HepG2 (cell line): Measurements from ENCODE around the gene CHAF1B. TPM values are rescaled to one million over a fixed set of nuclear protein-coding genes. Genes with fewer than 3 reads are reported as not detected.

Experiments used
- MIXL1 ChIP-seq: IDR thresholded peaks from 2 replicates; pipeline ENCODE4 v1.6.1; 2016
- RBFOX2 ChIP-seq: fragments of 200-400 bp; formaldehyde crosslinking; IDR thresholded peaks from 2 replicates; pipeline ENCODE4 v1.6.1; 2017; ENCODE audit warnings: low read depth, mild to moderate bottlenecking, low read length
- RFX3 ChIP-seq: IDR thresholded peaks from 2 replicates; pipeline ENCODE4 v1.6.1; 2016; ENCODE audit warnings: missing biosample characterization, missing genetic modification reagents
- RNF2 ChIP-seq: fragments of 450-650 bp; conservative IDR thresholded peaks from 2 replicates; pipeline ENCODE4 v1.6.1; 2016; ENCODE audit warnings: low read depth
- SMYD3 ChIP-seq: sonication (generic); formaldehyde crosslinking; IDR thresholded peaks from 2 replicates; pipeline ENCODE4 v1.8.1; 2023; ENCODE audit warnings: mild to moderate bottlenecking, missing genetic modification reagents
- SP1 ChIP-seq, 2 experiments: fragments of 450-650 bp in 1 of 2; sonication (generic) in 1 of 2; formaldehyde crosslinking in 1 of 2; IDR thresholded peaks; 2 replicates each; pipeline versions ENCODE4 v1.4.0 to v1.6.1; 2016 to 2020; ENCODE audit warnings: missing genetic modification reagents in 1 of 2
- SRY ChIP-seq: sonication (generic); formaldehyde crosslinking; IDR thresholded peaks from 2 replicates; pipeline ENCODE4 v1.8.0; 2022; ENCODE audit warnings: mild to moderate bottlenecking, missing genetic modification reagents
- ZFY ChIP-seq: sonication (generic); formaldehyde crosslinking; IDR thresholded peaks from 2 replicates; pipeline ENCODE4 v1.4.0; 2020; ENCODE audit warnings: missing genetic modification reagents
- ZMYM4 ChIP-seq: sonication (generic); formaldehyde crosslinking; IDR thresholded peaks from 2 replicates; pipeline ENCODE4 v1.8.1; 2023; ENCODE audit warnings: mild to moderate bottlenecking, missing genetic modification reagents
- ZNF274 ChIP-seq: sonication (generic); formaldehyde crosslinking; IDR thresholded peaks from 2 replicates; pipeline ENCODE4 v1.5.1; 2020; ENCODE audit warnings: mild to moderate bottlenecking, missing genetic modification reagents
- ZNF550 ChIP-seq: sonication (generic); formaldehyde crosslinking; IDR thresholded peaks from 2 replicates; pipeline ENCODE4 v1.4.0; 2020; ENCODE audit warnings: mild to moderate bottlenecking, missing genetic modification reagents, borderline replicate concordance
- ZNF672 ChIP-seq: sonication (generic); formaldehyde crosslinking; IDR thresholded peaks from 2 replicates; pipeline ENCODE4 v1.8.1; 2022; ENCODE audit warnings: missing genetic modification reagents
- ZNF782 ChIP-seq: sonication (generic); formaldehyde crosslinking; IDR thresholded peaks from 2 replicates; pipeline ENCODE4 v1.4.0; 2020; ENCODE audit warnings: missing genetic modification reagents, mild to moderate bottlenecking, borderline replicate concordance
- polyA plus RNA-seq, 8 experiments: library from polyadenylated mRNA; depleted of rRNA in 3 of 8; stranded (reverse) in 7 of 8; unstranded in 1 of 8; fragments of >200 nt; fragmentation: Illumina TruSeq in 4 of 8; extraction: Trizol in 4 of 8; gene quantifications; 2 replicates each; pipeline versions ENCODE4 v1.2.1 to v1.2.3, GENCODE V29; 2011 to 2016; ENCODE audit warnings: low read depth in 4 of 8, missing spikeins in 1 of 8, mixed read lengths in 1 of 8; ENCODE audit not compliant: insufficient read depth in 1 of 8
- total RNA-seq, 5 experiments: library from RNA; depleted of rRNA; stranded (reverse); fragments of >200 nt; fragmentation: Illumina TruSeq; extraction: Trizol; gene quantifications; 2 replicates each; pipeline ENCODE4 v1.2.3, GENCODE V29; 2016; ENCODE audit warnings: low read depth in 1 of 5
- TF ChIP-seq, protein P1 (sequence below): sonication (generic); formaldehyde crosslinking; IDR thresholded peaks from 2 replicates; pipeline ENCODE4 v1.8.1; 2023; ENCODE audit warnings: mild to moderate bottlenecking, missing genetic modification reagents
- TF ChIP-seq, protein P2 (sequence below): sonication (generic); formaldehyde crosslinking; IDR thresholded peaks from 2 replicates; pipeline ENCODE4 v1.8.0; 2022; ENCODE audit warnings: low read depth, missing genetic modification reagents
- TF ChIP-seq, protein P3 (sequence below): sonication (generic); formaldehyde crosslinking; IDR thresholded peaks from 2 replicates; pipeline ENCODE4 v1.8.1; 2023; ENCODE audit warnings: missing genetic modification reagents, inconsistent platforms, borderline replicate concordance
- TF ChIP-seq, protein P4 (sequence below): sonication (generic); formaldehyde crosslinking; conservative IDR thresholded peaks from 2 replicates; pipeline ENCODE4 v1.8.1; 2023; ENCODE audit warnings: missing genetic modification reagents
- TF ChIP-seq, protein P5 (sequence below): sonication (generic); formaldehyde crosslinking; IDR thresholded peaks from 2 replicates; pipeline ENCODE4 v1.5.0; 2020; ENCODE audit warnings: mild to moderate bottlenecking, low read depth, missing genetic modification reagents, borderline replicate concordance
- TF ChIP-seq, protein P6 (sequence below): sonication (generic); formaldehyde crosslinking; IDR thresholded peaks from 2 replicates; pipeline ENCODE4 v1.5.1; 2020; ENCODE audit warnings: missing genetic modification reagents, mild to moderate bottlenecking, borderline replicate concordance
- TF ChIP-seq, protein P7 (sequence below): sonication (generic); formaldehyde crosslinking; IDR thresholded peaks from 2 replicates; pipeline ENCODE4 v1.4.0; 2020; ENCODE audit warnings: missing genetic modification reagents

CHAF1B gene
- total and polyA plus RNA-seq, 2 of the 13 experiments (the other 11 are each of a cell fraction or from before 2014, with no cell fraction given), result 5.1 to 14.1 TPM

DNA sequence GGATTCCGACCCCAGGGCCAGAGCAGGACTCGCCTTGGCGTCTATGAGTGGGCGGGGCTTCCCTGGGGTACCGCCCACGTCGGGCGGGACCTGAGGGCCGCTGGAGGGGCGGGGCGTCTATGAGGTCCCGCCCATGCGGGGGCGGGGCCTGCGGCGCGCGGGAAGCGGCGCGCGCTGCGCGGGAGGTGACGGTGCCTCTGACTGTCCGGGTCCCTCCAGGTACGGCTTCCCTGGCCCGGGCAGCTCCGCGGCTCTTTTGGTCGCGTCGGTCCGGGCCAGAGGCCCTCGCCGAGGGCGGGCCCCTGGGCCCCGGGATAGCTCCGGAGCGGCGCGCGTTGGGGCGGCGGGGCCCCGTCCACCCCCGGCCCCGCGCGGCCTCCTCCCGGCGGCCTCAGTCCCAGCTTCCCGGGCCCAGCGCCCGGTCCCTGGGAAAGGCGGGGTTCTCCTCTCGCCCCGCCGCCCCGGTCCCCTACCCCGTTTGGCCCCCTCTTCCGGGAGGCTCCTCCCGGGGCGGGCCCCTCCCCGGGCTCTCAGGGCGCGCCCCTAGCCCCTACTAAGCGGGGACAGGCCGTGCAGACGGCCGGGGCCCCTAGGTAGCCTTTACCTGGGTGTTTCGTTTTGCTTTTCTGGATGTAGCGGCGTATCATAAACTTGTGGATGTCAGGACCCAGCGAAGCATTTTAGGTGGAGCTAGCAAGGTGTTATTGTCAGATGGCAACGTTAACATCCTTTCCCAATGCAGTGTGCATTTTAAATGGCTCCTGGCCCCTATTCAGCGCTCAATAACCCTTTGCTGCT lies at the start of gene CHAF1B (continued):
- TF ChIP-seq, protein P1, sequence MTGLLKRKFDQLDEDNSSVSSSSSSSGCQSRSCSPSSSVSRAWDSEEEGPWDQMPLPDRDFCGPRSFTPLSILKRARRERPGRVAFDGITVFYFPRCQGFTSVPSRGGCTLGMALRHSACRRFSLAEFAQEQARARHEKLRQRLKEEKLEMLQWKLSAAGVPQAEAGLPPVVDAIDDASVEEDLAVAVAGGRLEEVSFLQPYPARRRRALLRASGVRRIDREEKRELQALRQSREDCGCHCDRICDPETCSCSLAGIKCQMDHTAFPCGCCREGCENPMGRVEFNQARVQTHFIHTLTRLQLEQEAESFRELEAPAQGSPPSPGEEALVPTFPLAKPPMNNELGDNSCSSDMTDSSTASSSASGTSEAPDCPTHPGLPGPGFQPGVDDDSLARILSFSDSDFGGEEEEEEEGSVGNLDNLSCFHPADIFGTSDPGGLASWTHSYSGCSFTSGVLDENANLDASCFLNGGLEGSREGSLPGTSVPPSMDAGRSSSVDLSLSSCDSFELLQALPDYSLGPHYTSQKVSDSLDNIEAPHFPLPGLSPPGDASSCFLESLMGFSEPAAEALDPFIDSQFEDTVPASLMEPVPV (CRISPR knock-in tag), result 0 out of 2 replicates have a peak, but pooled peaks have one; percentile 10
- TF ChIP-seq ZNF672 (CRISPR knock-in tag) (no peak), SMYD3 (CRISPR knock-in tag) (no peak), ZNF274 (CRISPR knock-in tag) (no peak), ZNF550 (CRISPR knock-in tag) (no peak), RNF2 (no peak), RBFOX2 (peak; percentile 73), ZFY (CRISPR knock-in tag) (peak; percentile 73), ZMYM4 (CRISPR knock-in tag) (peak; percentile 31; the same call in 1 of the 2 replicates), MIXL1 (CRISPR knock-in tag) (no peak), SP1 (IDR thresholded peaks at IDR 0.05) (no peak), SP1 (CRISPR knock-in tag; IDR thresholded peaks at IDR 0.05) (peak; percentile 92), RFX3 (no peak), ZNF782 (CRISPR knock-in tag) (no peak), SRY (CRISPR knock-in tag) (peak; percentile 45; the same call in 1 of the 2 replicates)
- TF ChIP-seq, protein P2, sequence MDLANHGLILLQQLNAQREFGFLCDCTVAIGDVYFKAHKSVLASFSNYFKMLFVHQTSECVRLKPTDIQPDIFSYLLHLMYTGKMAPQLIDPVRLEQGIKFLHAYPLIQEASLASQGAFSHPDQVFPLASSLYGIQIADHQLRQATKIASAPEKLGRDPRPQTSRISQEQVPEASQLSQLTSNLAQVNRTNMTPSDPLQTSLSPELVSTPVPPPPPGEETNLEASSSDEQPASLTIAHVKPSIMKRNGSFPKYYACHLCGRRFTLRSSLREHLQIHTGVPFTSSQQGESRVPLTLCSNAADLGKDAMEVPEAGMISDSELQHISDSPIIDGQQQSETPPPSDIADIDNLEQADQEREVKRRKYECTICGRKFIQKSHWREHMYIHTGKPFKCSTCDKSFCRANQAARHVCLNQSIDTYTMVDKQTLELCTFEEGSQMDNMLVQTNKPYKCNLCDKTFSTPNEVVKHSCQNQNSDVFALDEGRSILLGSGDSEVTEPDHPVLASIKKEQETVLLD, result no peak
- TF ChIP-seq, protein P3, sequence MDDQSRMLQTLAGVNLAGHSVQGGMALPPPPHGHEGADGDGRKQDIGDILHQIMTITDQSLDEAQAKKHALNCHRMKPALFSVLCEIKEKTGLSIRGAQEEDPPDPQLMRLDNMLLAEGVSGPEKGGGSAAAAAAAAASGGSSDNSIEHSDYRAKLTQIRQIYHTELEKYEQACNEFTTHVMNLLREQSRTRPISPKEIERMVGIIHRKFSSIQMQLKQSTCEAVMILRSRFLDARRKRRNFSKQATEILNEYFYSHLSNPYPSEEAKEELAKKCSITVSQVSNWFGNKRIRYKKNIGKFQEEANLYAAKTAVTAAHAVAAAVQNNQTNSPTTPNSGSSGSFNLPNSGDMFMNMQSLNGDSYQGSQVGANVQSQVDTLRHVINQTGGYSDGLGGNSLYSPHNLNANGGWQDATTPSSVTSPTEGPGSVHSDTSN (CRISPR knock-in tag), result no peak
- TF ChIP-seq, protein P4, sequence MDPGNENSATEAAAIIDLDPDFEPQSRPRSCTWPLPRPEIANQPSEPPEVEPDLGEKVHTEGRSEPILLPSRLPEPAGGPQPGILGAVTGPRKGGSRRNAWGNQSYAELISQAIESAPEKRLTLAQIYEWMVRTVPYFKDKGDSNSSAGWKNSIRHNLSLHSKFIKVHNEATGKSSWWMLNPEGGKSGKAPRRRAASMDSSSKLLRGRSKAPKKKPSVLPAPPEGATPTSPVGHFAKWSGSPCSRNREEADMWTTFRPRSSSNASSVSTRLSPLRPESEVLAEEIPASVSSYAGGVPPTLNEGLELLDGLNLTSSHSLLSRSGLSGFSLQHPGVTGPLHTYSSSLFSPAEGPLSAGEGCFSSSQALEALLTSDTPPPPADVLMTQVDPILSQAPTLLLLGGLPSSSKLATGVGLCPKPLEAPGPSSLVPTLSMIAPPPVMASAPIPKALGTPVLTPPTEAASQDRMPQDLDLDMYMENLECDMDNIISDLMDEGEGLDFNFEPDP (CRISPR knock-in tag), result no peak
- TF ChIP-seq, protein P5, sequence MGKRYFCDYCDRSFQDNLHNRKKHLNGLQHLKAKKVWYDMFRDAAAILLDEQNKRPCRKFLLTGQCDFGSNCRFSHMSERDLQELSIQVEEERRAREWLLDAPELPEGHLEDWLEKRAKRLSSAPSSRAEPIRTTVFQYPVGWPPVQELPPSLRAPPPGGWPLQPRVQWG (CRISPR knock-in tag), result no peak
- TF ChIP-seq, protein P6, sequence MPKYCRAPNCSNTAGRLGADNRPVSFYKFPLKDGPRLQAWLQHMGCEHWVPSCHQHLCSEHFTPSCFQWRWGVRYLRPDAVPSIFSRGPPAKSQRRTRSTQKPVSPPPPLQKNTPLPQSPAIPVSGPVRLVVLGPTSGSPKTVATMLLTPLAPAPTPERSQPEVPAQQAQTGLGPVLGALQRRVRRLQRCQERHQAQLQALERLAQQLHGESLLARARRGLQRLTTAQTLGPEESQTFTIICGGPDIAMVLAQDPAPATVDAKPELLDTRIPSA (CRISPR knock-in tag), result no peak
- TF ChIP-seq, protein P7, sequence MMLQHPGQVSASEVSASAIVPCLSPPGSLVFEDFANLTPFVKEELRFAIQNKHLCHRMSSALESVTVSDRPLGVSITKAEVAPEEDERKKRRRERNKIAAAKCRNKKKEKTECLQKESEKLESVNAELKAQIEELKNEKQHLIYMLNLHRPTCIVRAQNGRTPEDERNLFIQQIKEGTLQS (CRISPR knock-in tag), result no peak
